ENCODE data around the gene TUBB2B.

Gene TUBB2B

DNA sequence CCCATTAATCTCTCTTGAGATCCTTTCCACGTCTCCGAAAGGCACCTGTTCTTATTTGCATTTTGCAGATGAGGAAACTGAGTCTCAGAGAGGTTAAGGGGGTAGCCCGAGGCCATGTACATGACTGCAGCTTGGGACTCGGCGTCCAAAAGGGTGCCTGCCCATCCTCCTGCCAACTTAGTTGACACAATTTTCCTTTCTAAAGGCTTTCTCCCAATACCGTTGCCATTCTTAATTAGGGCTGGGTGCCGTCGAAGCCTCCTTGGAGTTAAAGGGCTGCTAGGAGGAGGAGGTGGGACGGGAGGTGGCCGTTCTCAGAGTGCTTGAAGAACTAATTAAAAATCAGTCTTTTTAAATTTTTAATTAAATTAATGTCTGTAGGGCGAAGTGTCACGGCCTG, 30.7 kb upstream of the TUBB2B start:
- no peak for TF ChIP-seq TAF1 (IDR thresholded peaks at IDR 0.05; ENCODE audit: low read depth)
- TF ChIP-seq EGR1 (IDR thresholded peaks at IDR 0.05), result no peak
- no peak for TF ChIP-seq CEBPB (IDR thresholded peaks at IDR 0.05)
- TF ChIP-seq FOXM1 (IDR thresholded peaks at IDR 0.05; ENCODE audit: borderline replicate concordance, low read depth), result no peak
- TF ChIP-seq TEAD4 (IDR thresholded peaks at IDR 0.05), result no peak
- TF ChIP-seq, protein P1, sequence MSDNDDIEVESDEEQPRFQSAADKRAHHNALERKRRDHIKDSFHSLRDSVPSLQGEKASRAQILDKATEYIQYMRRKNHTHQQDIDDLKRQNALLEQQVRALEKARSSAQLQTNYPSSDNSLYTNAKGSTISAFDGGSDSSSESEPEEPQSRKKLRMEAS (IDR thresholded peaks at IDR 0.05), result no peak
- TF ChIP-seq ZBTB7A (IDR thresholded peaks at IDR 0.05; ENCODE audit: low read depth), result no peak
- TF ChIP-seq CREB1 (IDR thresholded peaks at IDR 0.05; ENCODE audit: low read depth), result no peak
- no peak for TF ChIP-seq YY1 (IDR thresholded peaks at IDR 0.05; ENCODE audit: low read depth)
- no peak for TF ChIP-seq EP300 (IDR thresholded peaks at IDR 0.05; ENCODE audit: borderline replicate concordance)
- TF ChIP-seq TCF12 (IDR thresholded peaks at IDR 0.05; ENCODE audit: low read depth), result no peak
- no peak for TF ChIP-seq RAD21 (IDR thresholded peaks at IDR 0.05; ENCODE audit: low read depth)
- TF ChIP-seq NFIC (IDR thresholded peaks at IDR 0.05), result no peak

DNA sequence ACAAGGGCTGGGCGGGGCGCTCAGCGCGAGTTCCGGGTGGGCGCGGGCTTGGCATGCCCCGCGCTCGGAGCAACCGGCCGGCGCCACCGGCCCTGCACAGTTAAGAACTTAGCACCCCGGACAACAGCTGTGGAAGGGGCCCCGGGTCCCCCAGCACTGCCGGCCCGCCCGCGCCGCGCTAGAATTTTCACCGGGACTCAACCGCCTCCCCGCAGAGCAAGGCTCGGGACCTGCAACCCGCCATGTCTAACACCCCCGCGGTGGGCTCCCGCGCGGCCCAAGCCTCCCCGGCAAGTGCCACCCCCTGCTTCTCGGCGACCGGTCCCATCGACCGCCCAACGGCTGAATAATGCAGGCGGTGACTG, 26.1 kb upstream of the TUBB2B start:
- TF ChIP-seq CREB1 (IDR thresholded peaks at IDR 0.05; ENCODE audit: low read depth) (no peak), YY1 (IDR thresholded peaks at IDR 0.05; ENCODE audit: low read depth) (no peak), TEAD4 (IDR thresholded peaks at IDR 0.05) (no peak), CEBPB (IDR thresholded peaks at IDR 0.05) (no peak), FOXM1 (IDR thresholded peaks at IDR 0.05; ENCODE audit: borderline replicate concordance, low read depth) (no peak), TCF12 (IDR thresholded peaks at IDR 0.05; ENCODE audit: low read depth) (no peak), ZBTB7A (IDR thresholded peaks at IDR 0.05; ENCODE audit: low read depth) (no peak), EP300 (IDR thresholded peaks at IDR 0.05; ENCODE audit: borderline replicate concordance) (no peak)
- TF ChIP-seq, protein P2, sequence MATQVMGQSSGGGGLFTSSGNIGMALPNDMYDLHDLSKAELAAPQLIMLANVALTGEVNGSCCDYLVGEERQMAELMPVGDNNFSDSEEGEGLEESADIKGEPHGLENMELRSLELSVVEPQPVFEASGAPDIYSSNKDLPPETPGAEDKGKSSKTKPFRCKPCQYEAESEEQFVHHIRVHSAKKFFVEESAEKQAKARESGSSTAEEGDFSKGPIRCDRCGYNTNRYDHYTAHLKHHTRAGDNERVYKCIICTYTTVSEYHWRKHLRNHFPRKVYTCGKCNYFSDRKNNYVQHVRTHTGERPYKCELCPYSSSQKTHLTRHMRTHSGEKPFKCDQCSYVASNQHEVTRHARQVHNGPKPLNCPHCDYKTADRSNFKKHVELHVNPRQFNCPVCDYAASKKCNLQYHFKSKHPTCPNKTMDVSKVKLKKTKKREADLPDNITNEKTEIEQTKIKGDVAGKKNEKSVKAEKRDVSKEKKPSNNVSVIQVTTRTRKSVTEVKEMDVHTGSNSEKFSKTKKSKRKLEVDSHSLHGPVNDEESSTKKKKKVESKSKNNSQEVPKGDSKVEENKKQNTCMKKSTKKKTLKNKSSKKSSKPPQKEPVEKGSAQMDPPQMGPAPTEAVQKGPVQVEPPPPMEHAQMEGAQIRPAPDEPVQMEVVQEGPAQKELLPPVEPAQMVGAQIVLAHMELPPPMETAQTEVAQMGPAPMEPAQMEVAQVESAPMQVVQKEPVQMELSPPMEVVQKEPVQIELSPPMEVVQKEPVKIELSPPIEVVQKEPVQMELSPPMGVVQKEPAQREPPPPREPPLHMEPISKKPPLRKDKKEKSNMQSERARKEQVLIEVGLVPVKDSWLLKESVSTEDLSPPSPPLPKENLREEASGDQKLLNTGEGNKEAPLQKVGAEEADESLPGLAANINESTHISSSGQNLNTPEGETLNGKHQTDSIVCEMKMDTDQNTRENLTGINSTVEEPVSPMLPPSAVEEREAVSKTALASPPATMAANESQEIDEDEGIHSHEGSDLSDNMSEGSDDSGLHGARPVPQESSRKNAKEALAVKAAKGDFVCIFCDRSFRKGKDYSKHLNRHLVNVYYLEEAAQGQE (IDR thresholded peaks at IDR 0.05; ENCODE audit: low read depth), result no peak
- TF ChIP-seq, protein P1 (IDR thresholded peaks at IDR 0.05), result no peak

DNA sequence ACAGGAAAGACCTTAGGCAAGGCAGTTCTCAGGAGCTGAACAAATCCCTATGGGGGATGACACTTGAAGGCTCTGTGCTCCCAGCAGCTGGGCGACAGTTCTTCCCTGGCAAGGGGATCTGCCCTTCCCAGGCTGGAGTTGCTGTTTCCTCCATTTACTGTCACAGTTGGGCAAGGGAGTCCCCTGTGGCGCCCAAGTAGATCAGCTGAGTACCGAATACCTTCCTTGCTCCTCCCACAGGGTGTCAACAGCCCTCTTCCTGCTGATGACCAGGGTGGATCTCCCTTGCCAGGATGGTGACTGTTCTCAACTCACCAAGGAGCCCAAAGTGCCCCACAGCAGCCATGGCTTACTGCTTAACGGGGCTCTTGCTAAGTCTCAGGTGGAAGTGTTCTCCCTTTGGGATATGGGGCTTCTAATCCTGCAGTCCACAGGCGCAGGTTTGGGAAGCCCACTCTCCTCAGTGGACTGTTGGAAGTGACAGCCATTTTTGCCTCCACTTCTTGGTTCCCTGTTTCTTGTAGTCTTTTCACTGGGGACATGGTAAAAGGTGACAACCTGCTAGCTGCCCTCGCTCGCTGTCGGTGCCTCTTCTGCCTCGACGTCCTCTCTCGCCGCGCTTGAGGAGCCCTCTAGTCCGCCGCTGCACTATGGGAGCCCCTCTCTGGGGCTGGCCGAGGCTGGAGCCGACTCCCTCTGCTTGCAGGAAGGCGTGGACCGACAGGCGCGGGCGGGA, 25.6 kb upstream of the TUBB2B start:
- TF ChIP-seq ZBTB7A (IDR thresholded peaks at IDR 0.05; ENCODE audit: low read depth) (no peak), NFIC (IDR thresholded peaks at IDR 0.05) (no peak), TCF12 (IDR thresholded peaks at IDR 0.05; ENCODE audit: low read depth) (no peak), CEBPB (IDR thresholded peaks at IDR 0.05) (no peak), FOXM1 (IDR thresholded peaks at IDR 0.05; ENCODE audit: borderline replicate concordance, low read depth) (no peak), RAD21 (IDR thresholded peaks at IDR 0.05; ENCODE audit: low read depth) (no peak), EP300 (IDR thresholded peaks at IDR 0.05; ENCODE audit: borderline replicate concordance) (no peak), CREB1 (IDR thresholded peaks at IDR 0.05; ENCODE audit: low read depth) (no peak), EGR1 (IDR thresholded peaks at IDR 0.05) (no peak), YY1 (IDR thresholded peaks at IDR 0.05; ENCODE audit: low read depth) (no peak), TEAD4 (IDR thresholded peaks at IDR 0.05) (no peak), TAF1 (IDR thresholded peaks at IDR 0.05; ENCODE audit: low read depth) (no peak)
- TF ChIP-seq, protein P1 (IDR thresholded peaks at IDR 0.05), result no peak
- TF ChIP-seq, protein P3, sequence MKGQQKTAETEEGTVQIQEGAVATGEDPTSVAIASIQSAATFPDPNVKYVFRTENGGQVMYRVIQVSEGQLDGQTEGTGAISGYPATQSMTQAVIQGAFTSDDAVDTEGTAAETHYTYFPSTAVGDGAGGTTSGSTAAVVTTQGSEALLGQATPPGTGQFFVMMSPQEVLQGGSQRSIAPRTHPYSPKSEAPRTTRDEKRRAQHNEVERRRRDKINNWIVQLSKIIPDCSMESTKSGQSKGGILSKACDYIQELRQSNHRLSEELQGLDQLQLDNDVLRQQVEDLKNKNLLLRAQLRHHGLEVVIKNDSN (IDR thresholded peaks at IDR 0.05), result no peak
- TF ChIP-seq, protein P2 (IDR thresholded peaks at IDR 0.05; ENCODE audit: low read depth), result no peak

DNA sequence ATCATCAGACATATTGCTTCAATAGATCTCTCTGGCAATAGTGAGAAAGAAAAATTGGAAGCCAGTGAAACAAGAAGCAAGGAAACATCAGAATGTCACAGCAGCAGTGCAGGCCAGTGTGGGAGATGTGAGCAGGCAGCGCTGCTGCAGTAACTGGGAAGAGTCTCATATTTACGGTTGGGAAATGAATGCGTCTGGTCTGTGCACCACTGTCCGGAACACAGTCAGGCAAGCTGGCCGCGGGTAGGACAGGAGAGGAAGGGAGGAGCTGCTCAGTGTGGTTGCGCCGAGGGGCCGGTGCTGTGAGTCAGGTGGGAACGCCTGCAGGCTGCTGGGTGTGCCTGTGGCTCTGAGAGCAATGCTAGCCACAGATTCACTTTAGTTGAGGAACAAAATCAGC, 24.9 kb upstream of the TUBB2B start:
- TF ChIP-seq ZBTB7A (IDR thresholded peaks at IDR 0.05; ENCODE audit: low read depth) (no peak), EP300 (IDR thresholded peaks at IDR 0.05; ENCODE audit: borderline replicate concordance) (no peak), NFIC (IDR thresholded peaks at IDR 0.05) (no peak), YY1 (IDR thresholded peaks at IDR 0.05; ENCODE audit: low read depth) (no peak), EGR1 (IDR thresholded peaks at IDR 0.05) (no peak), CEBPB (IDR thresholded peaks at IDR 0.05) (no peak)
- TF ChIP-seq, protein P2 (IDR thresholded peaks at IDR 0.05; ENCODE audit: low read depth), result no peak
- TF ChIP-seq, protein P3 (IDR thresholded peaks at IDR 0.05), result no peak

Data from Ishikawa (cell line).